HCT116 (cell line): ENCODE results near the gene MAP3K5. TPM values are rescaled to one million over a fixed set of nuclear protein-coding genes. Genes with fewer than 3 reads are reported as not detected.

Experiments
- ATAC-seq: fragments of 200-7000 bp; cut with Tn5 transposase; 2 replicates; pipeline ENCODE4 v1.9.1; 2020; ENCODE audit warnings: mild to moderate bottlenecking, moderate library complexity
- BruUV-seq: library from RNA; stranded (reverse); fragments of 400-500 nt; replicated peaks from 2 replicates; lab custom pipeline; 2021; lab: Mats Ljungman, UMichigan
- CTCF ChIA-PET: fragments of 300-600 bp; sonication (Branson Sonifier 250); formaldehyde crosslinking; loops from one replicate; lab custom pipeline; 2021; ENCODE audit warnings: antibody characterized with exemption; lab: Charles Lee
- POLR2A ChIA-PET: fragments of 300-600, 350-600 bp; sonication (Branson Sonifier 250); formaldehyde crosslinking; loops from one replicate; lab custom pipeline; 2021; ENCODE audit warnings: antibody characterized with exemption; lab: Charles Lee
- RAD21 ChIA-PET, 2 experiments: fragments of 300-600 bp; sonication (Branson Sonifier 250); formaldehyde crosslinking; loops; one replicate each; lab custom pipeline; 2023; ENCODE audit warnings: low total read pairs in 2 of 2; ENCODE audit not compliant: uncharacterized antibody in 2 of 2, unreplicated experiment in 2 of 2, low non-redundant PET in 1 of 2; lab: Charles Lee
- DNase-seq: peaks from one replicate; pipeline ENCODE4 v3.0.0-alpha.2; 2010; ENCODE audit warnings: low read depth, low spot score
- H2AFZ ChIP-seq: fragments of 200-600 bp; shearing (Covaris generic), sonication (generic); 2 replicates; pipeline ENCODE4 v1.6.1; 2017; ENCODE audit warnings: low read depth, mixed run types, mixed read lengths, antibody characterized with exemption, low read length; ENCODE audit not compliant: poor library complexity, severe bottlenecking
- H3K27ac ChIP-seq: 2 replicates; pipeline ENCODE4 v1.5.1; 2012; ENCODE audit warnings: low read depth, low read length
- H3K27me3 ChIP-seq: fragments of 200-600 bp; sonication (generic); 2 replicates; pipeline ENCODE4 v1.6.1; 2016; ENCODE audit warnings: mixed run types, low read length, mixed read lengths; ENCODE audit not compliant: insufficient read depth
- H3K36me3 ChIP-seq, 2 experiments: fragments of 200-500 bp in 1 of 2; fragments of 200-600 bp in 1 of 2; sonication (Bioruptor generic) in 1 of 2; sonication (generic) in 1 of 2; 2 replicates each; pipeline versions ENCODE4 v1.5.1 to v1.6.1; 2014 to 2016; ENCODE audit warnings: low read length in 2 of 2, inconsistent platforms in 1 of 2, mixed read lengths in 1 of 2, mixed run types in 1 of 2; ENCODE audit not compliant: insufficient read depth in 2 of 2, control insufficient read depth in 1 of 2
- H3K4me1 ChIP-seq, 2 experiments: fragments of 200-600 bp in 1 of 2; sonication (generic) in 1 of 2; 2 replicates each; pipeline versions ENCODE4 v1.5.1 to v1.6.1; 2012 to 2017; ENCODE audit warnings: low read length in 2 of 2, inconsistent platforms in 1 of 2, mild to moderate bottlenecking in 1 of 2, mixed read lengths in 1 of 2, mixed run types in 1 of 2, moderate library complexity in 1 of 2; ENCODE audit not compliant: insufficient read depth in 2 of 2, control insufficient read depth in 1 of 2
- H3K4me2 ChIP-seq: fragments of 200-600 bp; sonication (generic); 2 replicates; pipeline ENCODE4 v1.6.1; 2017; ENCODE audit warnings: mixed run types, low read length, mixed read lengths
- H3K4me3 ChIP-seq, 2 experiments: fragments of 200-600 bp in 1 of 2; sonication (generic) in 1 of 2; replicated peaks in 1 of 2; 2 replicates each; pipeline ENCODE4 v1.5.1; 2011 to 2016; ENCODE audit warnings: low read length in 2 of 2, control low read depth in 1 of 2, low read depth in 1 of 2, mild to moderate bottlenecking in 1 of 2, mixed read lengths in 1 of 2, mixed run types in 1 of 2
- H3K79me2 ChIP-seq: fragments of 200-600 bp; sonication (generic); 2 replicates; pipeline ENCODE4 v1.6.1; 2017; ENCODE audit warnings: mild to moderate bottlenecking, mixed run types, low read length, moderate library complexity, mixed read lengths; ENCODE audit not compliant: insufficient read depth
- H3K9ac ChIP-seq: fragments of 200-600 bp; sonication (generic); 2 replicates; pipeline ENCODE4 v1.6.1; 2016; ENCODE audit warnings: low read length, mixed read lengths
- H3K9me2 ChIP-seq: fragments of 200-600 bp; sonication (generic), shearing (Covaris generic); 2 replicates; pipeline ENCODE4 v1.6.1; 2017; ENCODE audit warnings: mixed run types, mild to moderate bottlenecking, moderate library complexity; ENCODE audit not compliant: insufficient read depth
- H3K9me3 ChIP-seq, 2 experiments: fragments of 200-500 bp in 1 of 2; fragments of 200-600 bp in 1 of 2; sonication (Bioruptor generic) in 1 of 2; sonication (generic) in 1 of 2; 2 replicates each; pipeline ENCODE4 v1.6.1; 2014 to 2017; ENCODE audit warnings: low read length in 2 of 2, mixed read lengths in 2 of 2, inconsistent platforms in 1 of 2, low read depth in 1 of 2, mild to moderate bottlenecking in 1 of 2, mixed run types in 1 of 2, moderate library complexity in 1 of 2; ENCODE audit not compliant: control insufficient read depth in 1 of 2, insufficient read depth in 1 of 2
- H4K20me1 ChIP-seq: fragments of 200-600 bp; sonication (generic), shearing (Covaris generic); 2 replicates; pipeline ENCODE4 v1.6.1; 2017; ENCODE audit warnings: mixed run types, mild to moderate bottlenecking, moderate library complexity; ENCODE audit not compliant: insufficient read depth
- ATF3 ChIP-seq: IDR thresholded peaks from 2 replicates; pipeline ENCODE4 v1.6.1; 2012
- CEBPB ChIP-seq: IDR thresholded peaks from 2 replicates; pipeline ENCODE4 v1.6.1; 2012; ENCODE audit warnings: low read depth
- JUND ChIP-seq: IDR thresholded peaks from 2 replicates; pipeline ENCODE4 v1.6.1; 2012
- POLR2AphosphoS5 ChIP-seq: IDR thresholded peaks from 2 replicates; pipeline ENCODE4 v1.6.1; 2011; ENCODE audit warnings: mild to moderate bottlenecking, low read depth, low read length, moderate library complexity
- RAD21 ChIP-seq: IDR thresholded peaks from 2 replicates; pipeline ENCODE4 v1.6.1; 2012; ENCODE audit warnings: low read depth, mild to moderate bottlenecking
- SIN3A ChIP-seq: IDR thresholded peaks from 2 replicates; pipeline ENCODE4 v1.6.1; 2012; ENCODE audit warnings: low read depth
- intact Hi-C: fragments of 100-400 bp; cut with micrococcal nuclease; formaldehyde crosslinking; loops from 2 replicates; pipeline ENCODE4 v1.10.0; 2022
- total RNA-seq: library from RNA; stranded (reverse); gene quantifications from one replicate; pipeline ENCODE4 v1.2.1, GENCODE V29; 2021; ENCODE audit not compliant: unreplicated experiment

Gene MAP3K5
- total RNA-seq, 1 experiment from 2014 or later = 11.8 TPM

- peak; percentile 75 for TF ChIP-seq RAD21
- TF ChIP-seq ATF3 = no peak
These were observed 184.1 kb downstream of the MAP3K5 start (continued) for GRCh38 chr6:136607932-136608772.

GRCh38 chr6:136607204-136607931 is 184.9 kb downstream of the MAP3K5 start:
- no peaks in the 10 kb centered on the region for H4K20me1 ChIP-seq
- H3K9me3 ChIP-seq = no peaks in the 10 kb centered on the region
- TF ChIP-seq ATF3 (no peak), CEBPB (peak; percentile 46; the same call in 1 of the 2 replicates), POLR2AphosphoS5 (no peak), SIN3A (no peak), JUND (peak; percentile 26; the same call in 1 of the 2 replicates)
- no peak overlapping the region for H2AFZ ChIP-seq
- no peaks in the 10 kb centered on the region for H3K79me2 ChIP-seq
- H3K4me1 ChIP-seq = peaks cover 56 to 68% of the 10 kb centered on the region in 2 experiments
- H3K27me3 ChIP-seq = no peaks in the 10 kb centered on the region
- CTCF ChIA-PET = interaction anchor here (1.4 kb wide), 1 partner anchor 185 kb away, joined by 8 read pairs; the partner anchor contains the start of gene MAP3K5
- no peaks in the 10 kb centered on the region for H3K36me3 ChIP-seq
- intact Hi-C loops = no loop called here
- POLR2A ChIA-PET = no interaction called here
- no peak overlapping the region for H3K9ac ChIP-seq
- RAD21 ChIA-PET = no interaction called here
- H3K4me3 ChIP-seq = no peak overlapping the region
- no peak for ATAC-seq
- no peak for DNase-seq
- H3K27ac ChIP-seq = peak overlapping the region; percentile 13; the same call in 1 of the 2 replicates
- BruUV-seq = no TSS peak
- no peaks in the 10 kb centered on the region for H3K9me2 ChIP-seq
- peak overlapping the region; percentile 70; the same call in 1 of the 2 replicates for H3K4me2 ChIP-seq
